Measurements from ENCODE around the gene MPRIP. TPM values are rescaled to one million over a fixed set of nuclear protein-coding genes. Genes with fewer than 3 reads are reported as not detected.
"Not testable (repeated sequence)": the region's sequence is repeated elsewhere in the genome, so short reads cannot be mapped to it uniquely, and the experiment has no call there.

MPRIP gene
- total RNA-seq, 1 experiment from 2014 or later, result 443 TPM

DNA sequence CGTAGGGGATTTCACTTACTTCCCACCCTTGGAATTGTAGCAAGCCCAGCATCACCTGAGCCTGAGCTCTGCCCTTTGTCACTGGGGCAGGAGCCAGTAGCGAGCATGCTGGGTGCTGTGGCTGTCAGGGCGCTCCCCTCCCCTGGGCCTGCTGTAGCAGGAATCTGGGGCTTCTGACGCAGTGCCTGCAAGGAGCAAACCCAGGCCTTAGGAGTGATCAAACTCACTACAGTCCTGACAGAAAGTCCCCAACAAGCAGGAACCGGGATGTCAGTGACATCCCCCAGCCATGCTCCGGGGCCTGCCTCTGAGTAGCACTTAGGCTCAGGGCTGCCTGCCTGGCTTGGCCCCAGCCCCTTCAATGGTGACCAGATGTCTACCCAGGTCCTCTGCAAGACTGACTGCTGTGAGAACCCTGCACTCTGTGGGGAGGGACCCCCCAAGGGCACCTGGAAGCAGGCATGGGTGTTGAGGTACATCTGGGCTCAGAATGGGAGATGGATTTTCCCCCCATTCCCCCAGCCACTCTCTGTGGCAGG lies 140.4 kb downstream of the MPRIP start:
- ChIA-PET POLR2A (ENCODE audit: unreplicated experiment) (no interaction called here), CTCF (no interaction called here)
- no peak for DNase-seq
- Histone ChIP-seq H3F3A (ENCODE audit: insufficient read depth, low read depth) (peaks cover 74% of the 10 kb centered on the region; the same call in 1 of the 2 replicates), H3K4me1 (replicated peaks; ENCODE audit: insufficient read depth) (peaks cover 9% of the 10 kb centered on the region), H3K27ac (no peak overlapping the region), H3K4me3 (no peak overlapping the region), H2AFZ (no peak overlapping the region), H3K27me3 (ENCODE audit: insufficient read depth, low read depth) (no peaks in the 10 kb centered on the region), H3K9me2 (ENCODE audit: insufficient read depth) (no peaks in the 10 kb centered on the region), H3K36me3 (ENCODE audit: low read depth) (peaks cover 49% of the 10 kb centered on the region), H3K79me2 (ENCODE audit: low read depth) (no peaks in the 10 kb centered on the region), H4K20me1 (ENCODE audit: insufficient read depth) (peaks cover 38% of the 10 kb centered on the region), H3K4me2 (no peak overlapping the region), H3K9me3 (ENCODE audit: insufficient read depth, low read depth) (no peaks in the 10 kb centered on the region)
- no TSS peak for BruUV-seq (replicated peaks)
- intact Hi-C loops (cut with micrococcal nuclease; ENCODE audit: unreplicated experiment), result no loop called here
- no peak for TF ChIP-seq EZH2 (IDR thresholded peaks at IDR 0.05; ENCODE audit: low read depth)
- TF ChIP-seq, protein P1, sequence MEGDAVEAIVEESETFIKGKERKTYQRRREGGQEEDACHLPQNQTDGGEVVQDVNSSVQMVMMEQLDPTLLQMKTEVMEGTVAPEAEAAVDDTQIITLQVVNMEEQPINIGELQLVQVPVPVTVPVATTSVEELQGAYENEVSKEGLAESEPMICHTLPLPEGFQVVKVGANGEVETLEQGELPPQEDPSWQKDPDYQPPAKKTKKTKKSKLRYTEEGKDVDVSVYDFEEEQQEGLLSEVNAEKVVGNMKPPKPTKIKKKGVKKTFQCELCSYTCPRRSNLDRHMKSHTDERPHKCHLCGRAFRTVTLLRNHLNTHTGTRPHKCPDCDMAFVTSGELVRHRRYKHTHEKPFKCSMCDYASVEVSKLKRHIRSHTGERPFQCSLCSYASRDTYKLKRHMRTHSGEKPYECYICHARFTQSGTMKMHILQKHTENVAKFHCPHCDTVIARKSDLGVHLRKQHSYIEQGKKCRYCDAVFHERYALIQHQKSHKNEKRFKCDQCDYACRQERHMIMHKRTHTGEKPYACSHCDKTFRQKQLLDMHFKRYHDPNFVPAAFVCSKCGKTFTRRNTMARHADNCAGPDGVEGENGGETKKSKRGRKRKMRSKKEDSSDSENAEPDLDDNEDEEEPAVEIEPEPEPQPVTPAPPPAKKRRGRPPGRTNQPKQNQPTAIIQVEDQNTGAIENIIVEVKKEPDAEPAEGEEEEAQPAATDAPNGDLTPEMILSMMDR (conservative IDR thresholded peaks at IDR 0.05), result no peak

DNA sequence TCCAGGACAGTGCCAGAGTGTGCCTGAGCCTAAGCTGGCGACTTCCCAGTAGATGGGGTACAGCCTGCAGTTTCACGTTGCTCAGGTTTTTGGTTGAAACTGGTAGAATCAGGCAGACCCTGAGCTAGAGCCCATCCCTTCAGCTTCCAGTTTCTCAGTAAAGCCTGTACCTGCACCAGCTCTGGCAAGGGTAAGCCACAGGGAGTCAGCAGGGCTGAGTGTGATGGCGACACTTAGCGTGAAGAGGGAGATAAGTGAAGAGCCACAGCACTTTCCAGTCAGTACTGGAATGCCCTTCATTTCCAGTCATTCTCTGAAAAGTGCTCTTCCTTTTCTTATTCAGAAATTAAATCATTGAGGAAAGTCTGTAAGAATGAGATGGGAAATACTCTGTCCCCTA lies 141.5 kb downstream of the MPRIP start:
- no peak for DNase-seq
- Histone ChIP-seq H3K79me2 (ENCODE audit: low read depth) (no peaks in the 10 kb centered on the region), H3K4me2 (no peak overlapping the region), H3K36me3 (ENCODE audit: low read depth) (peaks cover 48% of the 10 kb centered on the region), H4K20me1 (ENCODE audit: insufficient read depth) (peaks cover 32% of the 10 kb centered on the region), H2AFZ (no peak overlapping the region), H3K9me2 (ENCODE audit: insufficient read depth) (no peaks in the 10 kb centered on the region), H3K4me1 (replicated peaks; ENCODE audit: insufficient read depth) (peaks cover 9% of the 10 kb centered on the region), H3K27ac (no peak overlapping the region), H3F3A (ENCODE audit: insufficient read depth, low read depth) (peaks cover 76% of the 10 kb centered on the region; the same call in 1 of the 2 replicates), H3K4me3 (no peak overlapping the region), H3K27me3 (ENCODE audit: insufficient read depth, low read depth) (no peaks in the 10 kb centered on the region), H3K9me3 (ENCODE audit: insufficient read depth, low read depth) (no peaks in the 10 kb centered on the region)
- ChIA-PET CTCF (no interaction called here), POLR2A (ENCODE audit: unreplicated experiment) (interaction anchor here (0.7 kb wide), 1 partner anchor 25 kb away, joined by 3 read pairs; no protein-coding TSS in a partner anchor)
- BruUV-seq (replicated peaks), result no TSS peak
- TF ChIP-seq EZH2 (IDR thresholded peaks at IDR 0.05; ENCODE audit: low read depth), result no peak
- TF ChIP-seq, protein P1 (conservative IDR thresholded peaks at IDR 0.05), result no peak
- intact Hi-C loops (cut with micrococcal nuclease; ENCODE audit: unreplicated experiment), result no loop called here

DNA sequence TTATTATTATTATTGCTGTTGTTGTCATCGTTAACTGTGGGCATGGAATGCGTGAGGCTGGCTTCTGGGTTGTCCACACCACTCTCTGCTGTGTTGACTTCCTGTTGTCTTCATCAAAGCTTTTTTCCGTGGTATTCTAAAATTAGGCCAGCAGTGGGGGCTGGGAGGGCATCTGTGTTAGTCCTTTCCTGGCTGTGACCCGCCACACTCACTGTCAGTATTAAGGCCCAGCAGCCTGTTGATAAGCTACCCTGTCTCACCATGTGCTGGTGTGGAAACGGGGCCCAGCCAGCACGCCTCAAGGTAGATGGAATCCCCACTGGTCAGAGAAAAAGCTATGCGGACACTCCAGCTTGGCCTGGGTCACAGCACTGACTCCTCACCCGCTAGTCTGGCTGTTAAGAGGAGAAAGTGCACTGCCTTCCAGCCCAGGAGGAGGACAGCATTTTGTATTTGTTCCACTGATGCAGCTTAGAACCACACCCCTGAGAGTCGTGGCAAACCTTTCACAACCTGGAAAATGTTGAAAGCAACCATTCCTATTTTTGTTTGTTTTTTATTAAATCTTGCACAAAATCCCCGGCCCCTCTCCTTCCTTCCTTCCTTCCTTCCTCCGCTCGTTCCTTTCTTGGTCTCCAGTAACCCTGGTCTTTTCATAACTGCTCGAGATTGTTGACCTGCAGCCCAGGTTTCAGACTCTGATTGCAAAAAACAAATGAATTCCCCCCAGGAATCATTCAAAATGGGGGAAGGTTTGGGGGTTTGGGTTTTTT lies 142.9 kb downstream of the MPRIP start:
- POLR2A ChIA-PET (ENCODE audit: unreplicated experiment), result interaction anchor here (0.7 kb wide), 1 partner anchor 7 kb away, joined by 5 read pairs; no protein-coding TSS in a partner anchor
- CTCF ChIA-PET; intact Hi-C loops (cut with micrococcal nuclease; ENCODE audit: unreplicated experiment): not testable (repeated sequence)

More for the DNA sequence above, 142.9 kb downstream of the MPRIP start:
- not testable (repeated sequence) for H3K79me2 ChIP-seq (ENCODE audit: low read depth); H2AFZ ChIP-seq; DNase-seq; H3K4me3 ChIP-seq; H3K4me1 ChIP-seq (replicated peaks; ENCODE audit: insufficient read depth); BruUV-seq (replicated peaks); H3K9me2 ChIP-seq (ENCODE audit: insufficient read depth); H3K9me3 ChIP-seq (ENCODE audit: insufficient read depth, low read depth); H3K27me3 ChIP-seq (ENCODE audit: insufficient read depth, low read depth); H3K27ac ChIP-seq; H3K4me2 ChIP-seq
- Histone ChIP-seq H3F3A (ENCODE audit: insufficient read depth, low read depth) (peaks cover 77% of the 10 kb centered on the region), H4K20me1 (ENCODE audit: insufficient read depth) (peaks cover 23% of the 10 kb centered on the region), H3K36me3 (ENCODE audit: low read depth) (peaks cover 41% of the 10 kb centered on the region)

All from PC-9 (cell line).